Activated CD8-positive, alpha-beta memory T cell treated with anti-CD3 and anti-CD28 coated beads for 1 hour (primary cell): Measurements from ENCODE around the gene WDSUB1.
A peak's percentile ranks its signal among the peaks of the same experiment; 100 is the strongest.

Experiments used
- DNase-seq, 2 donors: peaks; one replicate each; pipeline ENCODE4 v3.0.0-alpha.2; 2020; ENCODE audit warnings: low read depth in 1 of 2; ENCODE audit errors: extremely low read depth in 1 of 2

WDSUB1 gene, protein sequence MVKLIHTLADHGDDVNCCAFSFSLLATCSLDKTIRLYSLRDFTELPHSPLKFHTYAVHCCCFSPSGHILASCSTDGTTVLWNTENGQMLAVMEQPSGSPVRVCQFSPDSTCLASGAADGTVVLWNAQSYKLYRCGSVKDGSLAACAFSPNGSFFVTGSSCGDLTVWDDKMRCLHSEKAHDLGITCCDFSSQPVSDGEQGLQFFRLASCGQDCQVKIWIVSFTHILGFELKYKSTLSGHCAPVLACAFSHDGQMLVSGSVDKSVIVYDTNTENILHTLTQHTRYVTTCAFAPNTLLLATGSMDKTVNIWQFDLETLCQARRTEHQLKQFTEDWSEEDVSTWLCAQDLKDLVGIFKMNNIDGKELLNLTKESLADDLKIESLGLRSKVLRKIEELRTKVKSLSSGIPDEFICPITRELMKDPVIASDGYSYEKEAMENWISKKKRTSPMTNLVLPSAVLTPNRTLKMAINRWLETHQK

DNA sequence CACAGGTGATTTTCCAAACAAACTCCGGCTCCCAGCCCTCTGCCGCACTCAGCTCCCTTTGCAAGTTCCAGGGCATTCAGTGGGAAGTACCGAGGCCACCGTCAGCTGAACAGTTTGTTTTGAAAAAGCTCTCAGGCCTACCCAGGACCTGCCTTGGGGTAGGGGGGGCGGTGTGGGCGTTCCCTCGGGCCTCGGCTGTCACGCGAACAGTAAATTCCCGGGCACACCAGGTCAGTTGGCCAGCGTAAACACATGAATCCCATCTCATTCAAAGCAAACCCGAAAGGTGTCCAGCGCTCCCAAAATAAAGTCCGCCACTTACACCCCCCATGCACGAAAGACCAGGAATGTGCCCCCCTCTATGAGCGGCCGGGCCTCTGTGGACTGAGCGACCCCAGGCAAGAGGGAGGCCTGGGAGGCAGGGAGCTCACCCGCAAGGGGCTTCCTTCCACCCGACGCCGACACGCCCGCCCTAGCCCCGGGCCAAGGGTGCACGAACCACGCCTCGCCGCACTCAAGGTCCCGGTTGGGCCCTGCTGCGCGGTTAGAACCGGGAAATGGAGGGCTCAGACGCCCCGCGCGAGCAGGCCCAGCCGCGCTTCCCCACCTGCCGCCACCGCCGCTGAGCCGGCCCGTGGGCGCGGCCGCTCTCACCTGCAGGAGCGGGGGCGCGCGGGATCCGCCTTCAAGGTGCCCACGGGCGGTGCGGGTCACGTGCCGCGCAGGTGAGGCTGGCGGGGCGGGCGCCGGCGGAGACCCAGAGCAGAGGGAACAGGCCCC, at the start of gene WDSUB1:
TSS of gene WDSUB1 (minus strand) at position 775 of the 780 bp plus-strand sequence. CDS start 3,634 bp downstream, outside the sequence.
- DNase-seq = no peak

- no peak for DNase-seq
Observed at GRCh38 chr2:159326569-159327255, 40.2 kb upstream of the WDSUB1 start.

GRCh38 chr2:159322419-159322818, 35.9 kb upstream of the WDSUB1 start:
- no peak for DNase-seq

DNA sequence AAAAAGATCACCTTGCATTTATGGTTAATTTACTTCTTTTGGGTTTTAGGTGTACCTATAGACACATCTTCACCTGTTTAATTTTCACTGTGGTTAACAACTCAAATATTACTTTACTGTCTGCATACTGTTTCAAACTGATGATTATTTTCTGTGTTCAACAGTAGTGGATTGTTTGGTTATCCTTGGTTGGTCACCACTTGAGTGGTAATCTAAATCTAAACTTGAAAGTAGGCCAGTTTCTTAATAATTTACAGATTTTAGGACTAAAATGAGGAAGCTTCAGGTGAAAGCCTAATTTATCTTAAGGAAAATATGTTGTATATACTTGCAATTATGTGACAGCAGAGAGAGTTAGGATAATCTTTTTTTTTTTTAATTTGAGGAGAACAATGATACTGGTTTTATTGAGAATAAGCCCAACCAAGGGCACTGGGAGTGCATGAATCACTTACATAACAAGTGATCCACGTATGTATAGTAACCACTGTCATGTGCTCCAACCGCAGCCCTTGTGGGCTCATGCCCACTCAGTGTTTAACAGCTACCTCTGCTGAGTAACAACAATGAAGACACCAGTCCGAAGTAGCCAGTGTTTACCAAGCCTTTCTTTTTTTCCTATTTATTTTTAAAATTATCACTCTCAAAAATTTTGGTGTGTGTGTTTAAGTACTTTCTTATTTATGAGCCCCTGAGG, 31.0 kb upstream of the WDSUB1 start:
- no peak for DNase-seq

GRCh38 chr2:159307942-159308341, 21.4 kb upstream of the WDSUB1 start:
- no peak for DNase-seq

DNA sequence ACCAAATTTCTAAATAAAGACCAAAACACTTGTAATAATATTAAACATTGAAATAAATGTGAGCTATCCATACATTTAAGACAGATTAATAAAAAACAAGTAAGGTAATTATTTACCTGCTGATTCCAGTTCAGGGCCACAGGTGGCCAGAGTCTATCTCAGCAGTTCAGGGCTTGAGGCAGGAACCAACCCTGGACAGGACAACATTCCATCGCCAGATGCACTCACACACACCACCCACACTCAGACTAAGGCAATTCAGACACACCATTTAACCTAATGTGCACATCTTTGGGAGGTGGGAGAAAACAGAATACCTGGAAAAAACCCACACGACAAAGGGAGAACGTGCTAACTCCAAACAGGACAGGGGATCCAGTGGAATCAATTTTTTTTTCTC, 14.1 kb upstream of the WDSUB1 start:
- no peak for DNase-seq

DNA sequence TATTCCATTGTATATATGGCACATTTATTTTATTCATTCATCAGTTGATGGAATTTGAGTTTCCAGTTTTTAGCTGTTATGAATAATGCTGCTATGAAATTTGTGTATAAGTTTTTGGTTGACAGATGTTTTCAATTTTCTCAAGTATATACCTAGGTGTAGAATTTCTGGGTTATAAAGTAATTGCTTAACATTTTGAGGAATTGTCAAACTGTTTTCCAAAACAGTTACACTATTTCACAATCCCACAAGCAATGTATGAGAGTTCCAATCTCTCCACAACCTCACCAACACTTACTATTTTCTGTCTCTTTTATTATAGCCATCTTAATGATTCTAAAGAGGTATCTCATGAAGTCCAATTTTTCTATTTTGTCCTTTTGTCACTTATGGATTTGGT, 12.5 kb upstream of the WDSUB1 start:
- no peak for DNase-seq

DNA sequence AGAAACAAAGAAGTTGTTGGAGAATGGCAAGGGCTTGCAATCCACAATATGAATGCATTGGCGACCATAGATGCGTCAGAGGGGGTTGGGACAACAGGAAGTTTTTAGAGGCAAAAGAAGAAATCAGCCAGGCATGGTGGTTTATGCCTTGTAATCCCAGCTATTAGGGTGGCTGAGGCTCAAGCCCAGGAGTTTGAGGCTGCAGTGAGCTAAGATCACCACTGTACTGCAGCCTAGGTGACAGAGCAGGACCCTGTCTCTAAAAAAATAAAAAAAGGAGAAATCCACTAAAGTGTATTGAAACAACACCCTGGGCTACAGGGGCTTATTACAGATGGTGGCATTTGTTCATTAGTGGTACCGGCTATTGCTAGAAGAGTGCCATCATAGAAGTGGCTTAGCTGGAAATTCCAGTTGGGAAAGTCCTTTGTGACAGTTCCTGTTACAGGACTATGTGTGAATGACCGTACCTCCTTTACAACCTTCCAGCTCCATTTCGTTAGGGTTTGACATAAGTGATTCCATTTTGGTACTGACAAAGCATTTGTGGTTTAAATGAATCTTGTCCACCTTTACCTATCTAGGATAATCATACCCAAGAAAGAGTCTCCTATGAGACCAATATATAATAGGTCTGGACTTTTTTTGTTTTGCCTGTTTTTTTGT, 10.7 kb upstream of the WDSUB1 start:
- DNase-seq = no peak

GRCh38 chr2:159292157-159292556, 5.7 kb upstream of the WDSUB1 start:
- DNase-seq = no peak

- no peak for DNase-seq
Observed at GRCh38 chr2:159290289-159290907, 3.9 kb upstream of the WDSUB1 start.

DNA sequence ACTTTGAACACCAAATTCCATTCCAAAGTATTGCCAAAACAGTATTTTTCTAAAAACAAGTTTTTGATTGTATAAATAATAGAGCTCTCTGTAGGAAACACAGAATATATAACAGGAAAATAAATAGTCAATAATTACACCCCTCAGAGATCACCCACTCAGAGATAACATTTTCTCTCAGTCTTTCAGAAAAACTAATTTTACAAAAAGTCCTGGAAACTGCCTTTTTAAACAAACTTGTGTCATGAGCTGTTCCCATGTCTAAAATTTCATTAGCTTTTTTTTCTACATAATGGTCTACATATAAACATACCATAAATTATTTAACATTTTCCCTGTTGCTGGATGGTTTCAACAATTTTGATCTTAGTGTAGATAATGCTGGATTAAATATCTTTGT, 1.2 kb upstream of the WDSUB1 start:
- DNase-seq = no peak

DNA sequence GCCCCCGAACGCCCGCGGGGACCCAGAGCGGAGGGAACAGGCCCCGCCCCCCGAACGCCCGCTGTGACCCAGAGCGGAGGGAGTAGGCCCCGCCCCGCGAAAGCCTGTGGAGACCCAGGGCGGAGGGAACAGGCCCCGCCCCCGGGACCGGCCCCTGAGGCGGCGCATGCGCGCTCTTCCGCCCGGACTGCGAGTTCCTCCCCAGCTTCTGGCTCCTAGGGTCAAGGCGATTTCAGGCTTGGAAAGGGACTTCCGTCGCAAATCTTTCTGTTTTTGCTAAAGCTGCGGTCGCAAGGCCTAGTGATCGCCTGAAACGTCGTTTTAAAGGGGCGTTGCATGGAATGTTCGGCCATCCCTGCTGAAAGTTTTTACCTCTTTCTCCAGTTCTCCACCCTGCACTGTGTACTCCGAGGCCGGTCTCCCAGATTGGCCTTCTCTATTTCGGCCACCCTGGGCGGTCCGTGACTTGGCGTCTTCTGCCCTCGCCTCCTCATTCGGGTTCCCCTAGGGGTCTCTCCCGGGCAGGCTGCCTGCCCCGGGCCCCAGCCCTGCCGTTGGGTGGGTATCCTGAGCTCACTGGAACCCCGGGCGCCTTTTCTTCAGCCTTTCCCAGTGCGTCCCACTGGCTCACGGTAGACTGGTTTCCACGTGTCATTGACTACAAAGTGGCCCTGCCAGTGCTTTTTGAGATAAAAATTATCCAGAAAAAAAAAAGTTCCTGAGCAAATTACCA, 372 bp upstream of the WDSUB1 start:
- peak; percentile 94 to 96 for DNase-seq

- no peak for DNase-seq
Observed at GRCh38 chr2:159285433-159285832, 1.1 kb downstream of the WDSUB1 start.

DNA sequence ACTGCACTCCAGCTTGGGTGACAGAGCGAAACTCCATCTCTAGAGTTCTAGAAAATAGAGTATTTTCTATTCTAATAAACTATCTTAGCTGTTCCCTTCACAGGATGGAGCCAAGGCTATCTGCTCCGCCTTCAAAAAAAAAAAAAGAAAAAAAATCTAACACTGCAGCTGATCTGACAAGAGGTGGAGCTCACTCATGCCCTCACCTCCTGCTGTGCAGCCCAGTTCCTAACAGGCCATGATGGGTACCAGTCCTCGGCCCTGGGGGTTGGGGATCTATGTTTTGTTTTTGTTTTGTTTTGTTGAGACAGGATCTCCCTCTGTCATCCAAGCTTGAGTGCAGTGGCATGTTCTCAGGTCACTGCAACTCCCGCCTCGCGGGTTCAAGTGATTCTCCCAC, 3.0 kb downstream of the WDSUB1 start:
- no peak for DNase-seq

DNA sequence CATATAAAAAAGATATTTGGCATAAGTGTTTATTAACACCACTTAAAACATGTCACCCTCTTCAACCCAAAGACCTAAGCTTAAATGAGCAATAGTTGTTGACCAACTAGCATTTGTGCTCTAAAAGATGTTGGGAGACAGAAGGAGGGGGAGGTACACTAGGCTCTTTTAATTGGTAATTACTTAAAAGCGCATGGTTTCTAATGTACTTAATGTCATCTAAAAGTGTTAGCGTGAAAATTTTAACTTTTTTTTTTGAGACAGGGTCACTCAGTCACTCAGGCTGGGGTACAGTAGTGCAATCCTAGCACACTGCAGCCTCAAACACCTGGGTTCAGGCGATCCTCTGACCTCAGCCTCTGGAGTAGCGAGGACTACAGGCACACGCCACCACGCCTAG, 5.5 kb downstream of the WDSUB1 start:
- no peak for DNase-seq

DNA sequence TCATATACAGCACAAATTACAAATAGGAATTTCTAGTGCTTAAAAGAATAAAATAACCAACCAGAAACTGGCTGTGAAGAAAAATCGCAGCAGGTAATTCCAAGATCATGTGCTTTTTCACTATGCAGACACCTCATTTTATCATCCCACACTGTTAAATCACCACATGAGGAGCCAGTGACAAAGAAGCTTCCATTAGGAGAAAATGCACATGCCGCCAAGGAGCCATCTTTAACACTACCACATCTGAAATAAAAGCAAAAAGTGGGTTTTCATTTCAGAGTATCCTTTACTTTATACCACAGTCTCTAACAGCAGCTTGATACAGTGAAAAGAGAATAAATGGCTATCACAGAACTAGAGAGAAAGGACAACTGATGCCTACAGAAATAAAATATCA, 6.8 kb downstream of the WDSUB1 start:
- DNase-seq = no peak

- no peak for DNase-seq
Observed at GRCh38 chr2:159275111-159275510, 11.4 kb downstream of the WDSUB1 start.

DNA sequence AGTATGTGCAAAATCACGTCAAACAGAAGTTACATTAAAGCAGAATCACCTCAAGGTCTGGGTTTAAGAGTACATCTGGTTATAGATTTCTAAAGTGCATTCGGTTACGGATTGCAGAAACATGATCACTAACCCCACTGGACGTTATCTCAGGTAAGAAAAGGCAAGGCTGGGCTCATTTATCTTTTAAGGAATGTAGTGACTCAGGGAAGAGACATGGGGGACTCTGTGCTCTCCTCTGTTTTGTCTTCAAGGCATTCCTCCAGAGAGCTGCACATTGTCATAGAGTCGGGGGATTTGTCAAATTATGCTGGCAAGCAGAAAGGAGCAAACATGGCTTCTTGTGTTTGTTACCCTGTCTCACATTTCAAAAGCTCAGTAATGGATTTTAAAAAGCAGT, 14.3 kb downstream of the WDSUB1 start:
- DNase-seq = no peak

GRCh38 chr2:159270744-159271379, 15.6 kb downstream of the WDSUB1 start:
- DNase-seq = no peak
